ENCODE data around the gene C18orf63.

DNA sequence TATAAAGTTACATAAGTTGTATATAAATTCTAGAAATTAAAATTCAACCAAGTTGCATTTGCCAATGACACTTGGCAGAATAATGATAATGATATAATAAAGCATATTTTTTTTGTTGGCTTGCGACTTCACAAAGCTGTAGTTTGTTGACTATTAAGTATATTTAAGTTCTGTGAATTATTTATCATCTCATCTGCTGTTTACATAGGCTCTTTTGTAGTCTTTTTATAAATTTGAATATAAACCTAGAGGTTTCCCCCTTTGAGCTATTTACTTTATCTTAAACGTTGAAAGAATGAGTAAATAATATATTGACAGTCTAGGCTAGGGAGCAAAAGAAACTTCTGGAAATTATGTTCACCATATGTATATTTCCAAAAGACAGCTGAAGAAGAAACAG is 32.9 kb downstream of the C18orf63 start:
- TF ChIP-seq, protein P1, sequence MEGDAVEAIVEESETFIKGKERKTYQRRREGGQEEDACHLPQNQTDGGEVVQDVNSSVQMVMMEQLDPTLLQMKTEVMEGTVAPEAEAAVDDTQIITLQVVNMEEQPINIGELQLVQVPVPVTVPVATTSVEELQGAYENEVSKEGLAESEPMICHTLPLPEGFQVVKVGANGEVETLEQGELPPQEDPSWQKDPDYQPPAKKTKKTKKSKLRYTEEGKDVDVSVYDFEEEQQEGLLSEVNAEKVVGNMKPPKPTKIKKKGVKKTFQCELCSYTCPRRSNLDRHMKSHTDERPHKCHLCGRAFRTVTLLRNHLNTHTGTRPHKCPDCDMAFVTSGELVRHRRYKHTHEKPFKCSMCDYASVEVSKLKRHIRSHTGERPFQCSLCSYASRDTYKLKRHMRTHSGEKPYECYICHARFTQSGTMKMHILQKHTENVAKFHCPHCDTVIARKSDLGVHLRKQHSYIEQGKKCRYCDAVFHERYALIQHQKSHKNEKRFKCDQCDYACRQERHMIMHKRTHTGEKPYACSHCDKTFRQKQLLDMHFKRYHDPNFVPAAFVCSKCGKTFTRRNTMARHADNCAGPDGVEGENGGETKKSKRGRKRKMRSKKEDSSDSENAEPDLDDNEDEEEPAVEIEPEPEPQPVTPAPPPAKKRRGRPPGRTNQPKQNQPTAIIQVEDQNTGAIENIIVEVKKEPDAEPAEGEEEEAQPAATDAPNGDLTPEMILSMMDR (IDR thresholded peaks at IDR 0.05; ENCODE audit: extremely low read depth in 1 of 2, insufficient read depth in 1 of 2, low read depth in 1 of 2, low read length in 2 of 2) = no peak
- TF ChIP-seq GATA2 (IDR thresholded peaks at IDR 0.05; ENCODE audit: insufficient read depth, insufficient read length, low read depth, low read length) = no peak

All from endothelial cell of umbilical vein (primary cell).